Smooth muscle cell (in vitro differentiated cells): Measurements from ENCODE around the gene MCAT. TPM values are rescaled to one million over a fixed set of nuclear protein-coding genes. Genes with fewer than 3 reads are reported as not detected.

Experiments
- DNase-seq: peaks from one replicate; lab custom pipeline; 2025; ENCODE audit not compliant: unreplicated experiment; lab: John Stamatoyannopoulos, UW
- H2AFZ ChIP-seq: fragments of 200-600 bp; sonication (generic); 2 replicates; pipeline ENCODE4 v1.6.0; 2016; ENCODE audit warnings: antibody characterized with exemption, low read depth, mild to moderate bottlenecking
- H3F3A ChIP-seq: fragments of 200-600 bp; sonication (generic); 2 replicates; pipeline ENCODE4 v1.6.0; 2017; ENCODE audit warnings: antibody characterized with exemption, low read depth
- H3K27ac ChIP-seq: fragments of 200-600 bp; sonication (generic); 2 replicates; pipeline ENCODE4 v1.5.1; 2016; ENCODE audit warnings: low read depth, mild to moderate bottlenecking
- H3K27me3 ChIP-seq: fragments of 200-600 bp; sonication (generic); 2 replicates; pipeline ENCODE4 v1.6.1; 2016; ENCODE audit warnings: low read depth, mild to moderate bottlenecking
- H3K36me3 ChIP-seq: fragments of 200-600 bp; sonication (generic); 2 replicates; pipeline ENCODE4 v1.5.1; 2016; ENCODE audit warnings: low read depth
- H3K4me1 ChIP-seq: fragments of 200-600 bp; sonication (generic); 2 replicates; pipeline ENCODE4 v1.5.1; 2016; ENCODE audit warnings: low read depth
- H3K4me2 ChIP-seq: fragments of 200-600 bp; sonication (generic); 2 replicates; pipeline ENCODE4 v1.6.0; 2016; ENCODE audit warnings: mild to moderate bottlenecking
- H3K4me3 ChIP-seq: fragments of 200-600 bp; sonication (generic); 2 replicates; pipeline ENCODE4 v1.5.1; 2016; ENCODE audit warnings: mild to moderate bottlenecking
- H3K79me2 ChIP-seq: fragments of 200-600 bp; sonication (generic); 2 replicates; pipeline ENCODE4 v1.6.0; 2016; ENCODE audit warnings: low read depth, mild to moderate bottlenecking
- H3K9ac ChIP-seq: fragments of 200-600 bp; sonication (generic); 2 replicates; pipeline ENCODE4 v1.6.0; 2016; ENCODE audit warnings: low read depth
- H3K9me3 ChIP-seq: fragments of 200-600 bp; sonication (generic); replicated peaks from 2 replicates; pipeline ENCODE4 v1.5.1; 2016; ENCODE audit warnings: low read depth
- H4K20me1 ChIP-seq: fragments of 200-600 bp; sonication (generic); 2 replicates; pipeline ENCODE4 v1.6.0; 2016; ENCODE audit warnings: low read depth
- CTCF ChIP-seq: fragments of 200-600 bp; sonication (generic); IDR thresholded peaks from 2 replicates; pipeline ENCODE4 v1.5.1; 2017; ENCODE audit warnings: borderline replicate concordance, mild to moderate bottlenecking, antibody characterized with exemption; ENCODE audit not compliant: insufficient read depth, poor library complexity, severe bottlenecking
- WGBS: methylation state at CpG from one replicate; pipeline ENCODE4 v1.1.7; 2016; ENCODE audit warnings: low lambda C conversion rate; 5-methylcytosine and 5-hydroxymethylcytosine counted together
- polyA plus RNA-seq: library from polyadenylated mRNA; unstranded; fragments of >200 nt; fragmentation: Nextera tagmentation; extraction: Ambion mirVana; gene quantifications from 2 replicates; pipeline ENCODE4 v1.2.1, GENCODE V29; 2016
- total RNA-seq: library from RNA; depleted of rRNA; stranded (reverse); fragments of >200 nt; gene quantifications from 2 replicates; pipeline ENCODE4 v1.2.3, GENCODE V29; 2014

MCAT gene
- total and polyA plus RNA-seq, 2 experiments from 2014 or later: 9.3 to 16.1 TPM

GRCh38 chr22:43187171-43188099, 44.2 kb upstream of the MCAT start:
- H3K27ac ChIP-seq: peak overlapping the region; percentile 94
- H3K9ac ChIP-seq: peak overlapping the region; percentile 78
- H3F3A ChIP-seq: peaks cover 4% of the 10 kb centered on the region
- DNase-seq: peak; percentile 89
- no peaks in the 10 kb centered on the region for H3K9me3 ChIP-seq
- no peaks in the 10 kb centered on the region for H3K27me3 ChIP-seq
- TF ChIP-seq CTCF: peak; percentile 68
- peak overlapping the region; percentile 100 for H2AFZ ChIP-seq
- peak overlapping the region; percentile 60 for H3K4me3 ChIP-seq
- WGBS: 11% methylated on average over 47 of the region's 86 CpGs
- no peaks in the 10 kb centered on the region for H3K79me2 ChIP-seq
- H4K20me1 ChIP-seq: peaks cover 17% of the 10 kb centered on the region
- H3K4me2 ChIP-seq: peak overlapping the region; percentile 95
- peaks cover 19% of the 10 kb centered on the region for H3K4me1 ChIP-seq
- H3K36me3 ChIP-seq: no peaks in the 10 kb centered on the region

GRCh38 chr22:43186272-43187170, 43.3 kb upstream of the MCAT start, which contains the start of gene TTLL12:
TTLL12 (minus strand) TSS chr22:43187134; CDS start chr22:43187069, 65 bp downstream.
- TF ChIP-seq CTCF: no peak
- H4K20me1 ChIP-seq: peaks cover 17% of the 10 kb centered on the region
- peaks cover 19% of the 10 kb centered on the region for H3K4me1 ChIP-seq
- peak within 1 kb of the TSS; percentile 79 for H3K4me3 ChIP-seq
- H3F3A ChIP-seq: peaks cover 4% of the 10 kb centered on the region
- peak within 1 kb of the TSS; percentile 78 for H3K9ac ChIP-seq
- peak within 1 kb of the TSS; percentile 100 for H2AFZ ChIP-seq
- H3K27ac ChIP-seq: peak within 1 kb of the TSS; percentile 94
- H3K9me3 ChIP-seq: no peaks in the 10 kb centered on the region
- peak; percentile 31 for DNase-seq
- 2% methylated on average over 46 of the region's 87 CpGs for WGBS
- H3K36me3 ChIP-seq: no peaks in the 10 kb centered on the region
- peak within 1 kb of the TSS; percentile 95 for H3K4me2 ChIP-seq
- no peaks in the 10 kb centered on the region for H3K79me2 ChIP-seq
- H3K27me3 ChIP-seq: no peaks in the 10 kb centered on the region

GRCh38 chr22:43185860-43186261, 42.7 kb upstream of the MCAT start:
- H3K27ac ChIP-seq: no peak overlapping the region
- peaks cover 19% of the 10 kb centered on the region for H3K4me1 ChIP-seq

More at GRCh38 chr22:43185860-43186261, 42.7 kb upstream of the MCAT start:
- H3F3A ChIP-seq: peaks cover 4% of the 10 kb centered on the region
- no peaks in the 10 kb centered on the region for H3K27me3 ChIP-seq
- peak overlapping the region; percentile 79 for H3K4me3 ChIP-seq
- no peak for DNase-seq
- no peak for TF ChIP-seq CTCF
- H3K4me2 ChIP-seq: peak overlapping the region; percentile 92
- no peaks in the 10 kb centered on the region for H3K9me3 ChIP-seq
- no peaks in the 10 kb centered on the region for H3K79me2 ChIP-seq
- peak overlapping the region; percentile 4 for H3K9ac ChIP-seq
- no peaks in the 10 kb centered on the region for H3K36me3 ChIP-seq
- WGBS: 25% methylated on average over 12 of the region's 12 CpGs
- H2AFZ ChIP-seq: no peak overlapping the region
- H4K20me1 ChIP-seq: peaks cover 17% of the 10 kb centered on the region
